Naive thymus-derived CD4-positive, alpha-beta T cell (primary cell): ENCODE data around the gene NAA20. TPM values are rescaled to one million over a fixed set of nuclear protein-coding genes. Genes with fewer than 3 reads are reported as not detected.
"Not testable (repeated sequence)": the region's sequence is repeated elsewhere in the genome, so short reads cannot be mapped to it uniquely, and the experiment has no call there.

ENCODE experiments used
- ATAC-seq: fragments of 150-1000 bp; cut with Tn5 transposase; 2 replicates; pipeline ENCODE4 v1.10.0; 2021; ENCODE audit warnings: mild to moderate bottlenecking, moderate library complexity
- CTCF ChIA-PET: fragments of 350-600 bp; sonication (Branson Sonifier 250); formaldehyde crosslinking; loops from one replicate; lab custom pipeline; 2021; ENCODE audit warnings: antibody characterized with exemption; lab: Charles Lee
- POLR2A ChIA-PET: fragments of 350-600 bp; sonication (Branson Sonifier 250); formaldehyde crosslinking; loops from one replicate; lab custom pipeline; 2021; ENCODE audit warnings: antibody characterized with exemption, inconsistent platforms; lab: Charles Lee
- DNase-seq, 9 donors: peaks; one replicate each; pipeline versions ENCODE4 v3.0.0 to v3.0.0-alpha.2; 2020 to 2022; ENCODE audit warnings: mixed read lengths in 1 of 9
- H3K27ac ChIP-seq: one replicate; pipeline ENCODE4 v1.7.0; 2013; ENCODE audit warnings: mild to moderate bottlenecking, low read depth, low read length, moderate library complexity
- H3K27me3 ChIP-seq, 2 donors: one replicate each; pipeline ENCODE4 v1.7.0; 2013; ENCODE audit warnings: low read length in 2 of 2, mild to moderate bottlenecking in 2 of 2, moderate library complexity in 2 of 2; ENCODE audit not compliant: control insufficient read depth in 2 of 2, insufficient read depth in 2 of 2
- H3K36me3 ChIP-seq, 3 experiments: 1 replicate in 2 of 3; 2 replicates in 1 of 3; pipeline ENCODE4 v1.7.0; 2013; ENCODE audit warnings: low read length in 3 of 3, mild to moderate bottlenecking in 3 of 3, moderate library complexity in 1 of 3; ENCODE audit not compliant: insufficient read depth in 3 of 3, control insufficient read depth in 2 of 3
- H3K4me1 ChIP-seq, 2 donors: one replicate each; pipeline ENCODE4 v1.7.0; 2013; ENCODE audit warnings: low read length in 2 of 2, mild to moderate bottlenecking in 2 of 2, moderate library complexity in 1 of 2; ENCODE audit not compliant: control insufficient read depth in 2 of 2, insufficient read depth in 2 of 2
- H3K4me3 ChIP-seq: 2 replicates; pipeline ENCODE4 v1.7.0; 2013; ENCODE audit warnings: mild to moderate bottlenecking, low read length
- H3K9me3 ChIP-seq, 3 experiments: 1 replicate in 2 of 3; 2 replicates in 1 of 3; pipeline ENCODE4 v1.7.0; 2013; ENCODE audit warnings: low read length in 3 of 3; ENCODE audit not compliant: control insufficient read depth in 2 of 3
- H3K27ac Mint-ChIP-seq, 9 donors: one replicate each; pipeline ENCODE4 v1.8.0; 2020 to 2022; ENCODE audit warnings: mixed read lengths in 9 of 9, mild to moderate bottlenecking in 8 of 9, moderate library complexity in 5 of 9, inconsistent platforms in 2 of 9
- H3K27me3 Mint-ChIP-seq, 5 donors: one replicate each; pipeline ENCODE4 v1.8.0; 2021 to 2022; ENCODE audit warnings: mixed read lengths in 5 of 5, mild to moderate bottlenecking in 1 of 5
- H3K36me3 Mint-ChIP-seq, 5 donors: one replicate each; pipeline ENCODE4 v1.8.0; 2020 to 2022; ENCODE audit warnings: mixed read lengths in 5 of 5, mild to moderate bottlenecking in 3 of 5, inconsistent platforms in 1 of 5
- H3K4me1 Mint-ChIP-seq, 7 donors: one replicate each; pipeline ENCODE4 v1.8.0; 2020 to 2022; ENCODE audit warnings: mixed read lengths in 7 of 7, mild to moderate bottlenecking in 3 of 7, inconsistent platforms in 1 of 7
- H3K4me3 Mint-ChIP-seq, 10 donors: one replicate each; pipeline ENCODE4 v1.8.0; 2020 to 2022; ENCODE audit warnings: mild to moderate bottlenecking in 10 of 10, mixed read lengths in 10 of 10, moderate library complexity in 6 of 10, inconsistent platforms in 2 of 10
- H3K9me3 Mint-ChIP-seq, 11 donors: one replicate each; pipeline ENCODE4 v1.8.0; 2020 to 2022; ENCODE audit warnings: mixed read lengths in 11 of 11, mild to moderate bottlenecking in 4 of 11, inconsistent platforms in 1 of 11, moderate library complexity in 1 of 11
- intact Hi-C, 2 donors: fragments of 100-400 bp; cut with micrococcal nuclease; formaldehyde crosslinking; loops; one replicate each; pipeline ENCODE4 v1.15.1; 2023
- polyA plus RNA-seq, 2 donors: library from polyadenylated mRNA; unstranded; fragments of 300-500 nt; fragmentation: Illumina TruSeq; gene quantifications; one replicate each; pipeline ENCODE4 v1.2.3, GENCODE V29; 2021
- total RNA-seq, 6 experiments: library from RNA in 5 of 6; stranded (reverse) in 5 of 6; gene quantifications; 1 replicate in 5 of 6; 2 replicates in 1 of 6; pipeline ENCODE4 v1.2.3 and lab custom pipeline; 2021 to 2026

Gene NAA20
- total and polyA plus RNA-seq, 7 experiments from 2014 or later = 21.5 to 90.2 (median 29.6) TPM

DNA sequence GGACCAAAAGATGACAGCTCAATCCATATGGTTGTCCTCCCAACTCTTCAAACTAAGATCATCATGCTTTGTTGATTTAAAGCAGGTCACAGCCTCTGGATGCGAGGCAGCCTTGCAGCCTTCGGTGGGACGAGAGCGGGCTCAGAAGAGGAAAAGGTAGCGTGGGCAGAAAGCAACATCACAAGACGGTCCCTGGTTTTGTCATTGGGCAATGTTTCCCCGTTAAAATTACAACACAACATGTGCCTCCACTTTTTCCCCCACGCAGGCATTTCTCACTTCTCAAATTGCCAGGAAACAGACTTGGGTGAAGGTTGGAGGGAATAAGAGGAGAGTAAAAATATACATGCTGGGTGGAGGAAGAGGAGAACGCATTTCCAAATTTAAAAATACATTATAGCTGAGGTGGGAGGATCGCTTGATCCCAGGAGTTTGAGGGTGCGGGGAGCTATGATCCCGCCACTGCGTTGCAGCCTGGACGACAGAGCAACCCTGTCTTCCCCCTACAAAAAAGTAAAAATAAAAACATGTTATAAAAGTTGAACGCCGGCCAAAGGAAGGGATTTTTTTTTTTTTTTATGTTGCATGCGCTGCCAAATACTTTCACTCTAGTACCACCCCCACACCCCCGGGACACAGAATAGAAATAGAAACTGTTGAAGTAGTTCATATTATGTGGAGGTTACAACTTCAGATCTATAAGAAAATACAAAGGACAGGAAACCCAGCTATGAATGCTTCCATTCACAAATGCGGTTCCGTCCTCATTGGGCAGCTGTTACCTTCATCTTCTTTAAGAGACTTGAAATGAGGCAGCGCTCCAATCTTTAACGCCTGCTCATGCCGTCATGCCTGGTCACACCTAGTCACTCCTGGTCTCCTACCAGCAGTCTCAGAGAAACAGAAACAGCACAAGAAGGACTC is 13.9 kb upstream of the NAA20 start:
- ATAC-seq (peak; percentile 61), DNase-seq (peak in 6 of 9 donors; percentile 5 to 23 (median 13))
- no peaks in the 10 kb centered on the region for H3K36me3 ChIP-seq
- H3K9me3 ChIP-seq = no peaks in the 10 kb centered on the region
- peaks cover 12 to 20% (median 15%) of the 10 kb centered on the region in 7 donors for H3K4me1 Mint-ChIP-seq
- peak overlapping the region; percentile 63 to 87 (median 76) for H3K4me3 Mint-ChIP-seq
- peaks cover 39 to 55% (median 53%) of the 10 kb centered on the region in 5 donors for H3K27me3 Mint-ChIP-seq
- peaks cover 0 to 3% (median 0%) of the 10 kb centered on the region in 5 donors for H3K36me3 Mint-ChIP-seq
- H3K27me3 ChIP-seq = peaks cover 0 to 3% of the 10 kb centered on the region in 2 donors
- intact Hi-C loops = no loop called here
- peaks cover 0 to 1% (median 0%) of the 10 kb centered on the region in 11 donors for H3K9me3 Mint-ChIP-seq
- H3K4me3 ChIP-seq = peak overlapping the region; percentile 40
- peaks cover 0 to 7% of the 10 kb centered on the region in 2 donors for H3K4me1 ChIP-seq
- H3K27ac Mint-ChIP-seq = peak overlapping the region in 2 of 9 donors; percentile 7 to 28
- POLR2A ChIA-PET = interaction anchor here (0.7 kb wide), 1 partner anchor 73 kb away, joined by 3 read pairs; no protein-coding TSS in a partner anchor
- CTCF ChIA-PET = no interaction called here
- H3K27ac ChIP-seq = no peak overlapping the region

DNA sequence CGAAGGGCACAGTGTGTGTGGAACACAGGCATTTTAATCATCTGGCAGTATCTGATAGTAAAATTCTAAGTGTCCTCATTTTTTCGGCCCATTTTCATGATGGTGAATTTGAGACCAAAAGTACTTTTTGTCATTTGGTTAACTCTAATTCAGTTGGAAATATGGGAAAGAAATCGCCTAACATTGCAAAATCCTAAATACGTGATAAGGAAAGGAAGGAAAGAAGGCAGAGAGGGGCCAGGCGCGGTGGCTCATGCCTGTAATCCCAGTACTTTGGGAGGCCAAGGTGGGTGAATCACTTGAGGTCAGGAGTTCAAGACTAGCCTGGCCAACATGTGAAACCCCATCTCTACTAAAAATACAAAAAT is 13.2 kb upstream of the NAA20 start:
- peak in 1 of 9 donors; percentile 3 for DNase-seq
- POLR2A ChIA-PET, H3K9me3 ChIP-seq, CTCF ChIA-PET, H3K36me3 Mint-ChIP-seq, intact Hi-C loops, ATAC-seq, H3K27ac ChIP-seq, H3K27me3 ChIP-seq, H3K36me3 ChIP-seq, H3K9me3 Mint-ChIP-seq, H3K4me1 ChIP-seq: not testable (repeated sequence)
- peak overlapping the region; percentile 63 to 87 (median 76) for H3K4me3 Mint-ChIP-seq
- H3K4me3 ChIP-seq = peak overlapping the region; percentile 40
- peak overlapping the region in 2 of 9 donors; percentile 7 to 28 for H3K27ac Mint-ChIP-seq
- peaks cover 41 to 53% (median 51%) of the 10 kb centered on the region in 5 donors for H3K27me3 Mint-ChIP-seq
- peaks cover 12 to 20% (median 15%) of the 10 kb centered on the region in 7 donors for H3K4me1 Mint-ChIP-seq

DNA sequence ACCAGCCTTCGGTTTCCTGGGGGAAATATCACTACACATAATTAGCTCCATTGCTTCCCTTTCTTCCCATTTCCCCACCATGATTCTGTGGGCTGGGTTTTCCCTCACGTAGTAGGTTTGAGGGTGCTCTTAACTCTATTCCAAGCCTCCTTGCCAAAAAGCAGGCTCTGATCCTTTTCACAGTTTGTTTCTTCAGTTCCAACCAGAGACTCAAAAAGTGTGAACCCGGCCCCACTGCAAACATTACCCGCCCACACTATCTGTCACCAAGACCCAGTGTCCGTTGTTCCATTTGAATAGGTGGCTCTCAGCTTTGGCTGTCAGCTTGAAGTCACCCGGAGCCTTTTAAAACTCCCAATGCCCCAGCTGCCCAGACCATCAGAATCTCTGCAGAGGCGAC is 11.8 kb upstream of the NAA20 start:
- H3K27ac ChIP-seq = no peak overlapping the region
- Mint-ChIP-seq H3K27me3 (peaks cover 41 to 56% (median 51%) of the 10 kb centered on the region in 5 donors), H3K4me1 (peaks cover 12 to 20% (median 16%) of the 10 kb centered on the region in 7 donors), H3K4me3 (peak overlapping the region in 1 of 10 donors; percentile 35), H3K9me3 (peaks cover 0 to 1% (median 0%) of the 10 kb centered on the region in 11 donors), H3K36me3 (peaks cover 0 to 3% (median 0%) of the 10 kb centered on the region in 5 donors), H3K27ac (no peak overlapping the region)
- DNase-seq = no peak
- H3K4me1 ChIP-seq = peaks cover 0 to 7% of the 10 kb centered on the region in 2 donors
- no peak for ATAC-seq
- intact Hi-C loops = no loop called here
- no peaks in the 10 kb centered on the region for H3K36me3 ChIP-seq
- ChIA-PET CTCF (no interaction called here), POLR2A (no interaction called here)
- H3K4me3 ChIP-seq = no peak overlapping the region
- peaks cover 0 to 5% of the 10 kb centered on the region in 2 donors for H3K27me3 ChIP-seq
- H3K9me3 ChIP-seq = no peaks in the 10 kb centered on the region

DNA sequence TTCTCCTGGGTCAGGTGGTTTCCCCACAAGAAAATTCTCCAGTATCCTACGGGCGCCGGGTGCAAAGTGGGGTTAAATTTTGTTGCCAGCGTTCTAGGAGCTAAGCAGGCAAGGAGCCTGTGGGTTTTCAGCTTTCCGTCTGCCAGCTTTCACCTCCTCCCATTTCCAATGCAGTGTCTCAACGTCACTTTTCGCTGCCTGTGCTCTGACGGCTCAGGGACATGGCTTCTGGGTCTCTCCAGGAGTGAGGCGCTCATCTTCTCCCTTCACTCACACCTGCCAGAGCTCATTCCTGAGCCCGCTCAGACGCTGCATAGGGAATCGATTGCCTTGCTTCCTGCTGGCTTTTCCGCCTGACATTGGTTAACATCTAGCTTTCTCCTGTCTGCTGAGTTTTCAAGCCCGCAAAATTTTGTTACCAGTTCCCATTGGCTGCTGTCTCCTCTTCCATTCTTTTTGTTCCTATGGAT is 7.3 kb upstream of the NAA20 start:
- Mint-ChIP-seq H3K36me3 (no peaks in the 10 kb centered on the region), H3K4me1 (peaks cover 0 to 8% (median 5%) of the 10 kb centered on the region in 7 donors), H3K9me3 (peaks cover 0 to 1% (median 0%) of the 10 kb centered on the region in 11 donors), H3K27me3 (peaks cover 13 to 30% (median 20%) of the 10 kb centered on the region in 5 donors), H3K4me3 (peak overlapping the region in 1 of 10 donors; percentile 10), H3K27ac (no peak overlapping the region)
- no peaks in the 10 kb centered on the region for H3K9me3 ChIP-seq
- H3K36me3 ChIP-seq = no peaks in the 10 kb centered on the region
- POLR2A ChIA-PET = no interaction called here
- DNase-seq (no peak), ATAC-seq (no peak)
- H3K27me3 ChIP-seq = peaks cover 0 to 5% of the 10 kb centered on the region in 2 donors
- H3K4me1 ChIP-seq = no peaks in the 10 kb centered on the region
- CTCF ChIA-PET = no interaction called here
- H3K27ac ChIP-seq = no peak overlapping the region
- no peak overlapping the region for H3K4me3 ChIP-seq
- intact Hi-C loops = no loop called here

DNA sequence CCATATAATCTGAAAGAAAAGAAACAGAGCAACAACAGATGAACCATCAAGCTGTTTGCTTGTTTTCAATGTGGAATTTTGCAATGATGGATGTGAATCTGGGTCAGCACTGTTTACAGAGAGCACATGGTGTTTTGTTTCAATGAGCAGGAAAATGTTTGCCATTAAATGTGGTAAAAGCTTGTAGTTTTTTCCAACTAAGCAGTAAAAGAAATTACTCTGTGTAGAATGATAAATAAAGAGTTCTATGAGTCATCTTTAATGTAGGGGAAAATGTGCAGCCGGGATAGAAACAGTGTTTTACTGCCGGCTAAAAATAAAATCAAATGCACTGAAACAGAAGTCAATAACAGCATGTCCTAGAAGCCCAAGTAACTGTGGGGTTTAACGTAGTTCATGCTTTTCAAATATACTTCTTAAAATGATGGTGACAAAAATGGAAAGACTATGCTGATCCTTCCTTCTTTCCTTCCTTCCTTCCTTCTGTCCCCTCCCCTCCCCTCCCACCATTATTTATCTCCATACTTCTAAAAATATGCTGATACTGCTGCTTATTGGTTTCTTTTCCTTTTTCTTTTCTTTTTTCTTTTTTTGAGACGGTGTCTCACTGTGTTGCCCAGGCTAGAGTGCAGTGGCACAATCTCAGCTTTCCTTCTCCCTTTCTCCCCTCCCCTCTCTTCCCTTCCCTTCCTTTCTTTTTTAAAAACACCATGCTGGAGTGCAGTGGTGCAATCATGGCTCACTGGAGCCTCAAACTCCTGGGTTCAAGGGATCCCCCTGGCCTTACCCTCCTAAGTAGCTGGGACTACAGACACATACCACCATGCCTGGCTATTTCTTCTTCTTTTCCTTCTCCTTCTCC is 6.3 kb upstream of the NAA20 start:
- no peaks in the 10 kb centered on the region for H3K9me3 ChIP-seq
- CTCF ChIA-PET = no interaction called here
- POLR2A ChIA-PET = no interaction called here
- Mint-ChIP-seq H3K27ac (no peak overlapping the region), H3K4me1 (peaks cover 0 to 18% (median 12%) of the 10 kb centered on the region in 7 donors), H3K9me3 (peaks cover 0 to 1% (median 0%) of the 10 kb centered on the region in 11 donors), H3K4me3 (no peak overlapping the region), H3K27me3 (peaks cover 10 to 25% (median 15%) of the 10 kb centered on the region in 5 donors), H3K36me3 (no peaks in the 10 kb centered on the region)
- peaks cover 0 to 5% of the 10 kb centered on the region in 2 donors for H3K27me3 ChIP-seq
- no peaks in the 10 kb centered on the region for H3K36me3 ChIP-seq
- no peaks in the 10 kb centered on the region for H3K4me1 ChIP-seq
- DNase-seq (no peak), ATAC-seq (no peak)
- no peak overlapping the region for H3K4me3 ChIP-seq
- intact Hi-C loops = no loop called here
- H3K27ac ChIP-seq = no peak overlapping the region

DNA sequence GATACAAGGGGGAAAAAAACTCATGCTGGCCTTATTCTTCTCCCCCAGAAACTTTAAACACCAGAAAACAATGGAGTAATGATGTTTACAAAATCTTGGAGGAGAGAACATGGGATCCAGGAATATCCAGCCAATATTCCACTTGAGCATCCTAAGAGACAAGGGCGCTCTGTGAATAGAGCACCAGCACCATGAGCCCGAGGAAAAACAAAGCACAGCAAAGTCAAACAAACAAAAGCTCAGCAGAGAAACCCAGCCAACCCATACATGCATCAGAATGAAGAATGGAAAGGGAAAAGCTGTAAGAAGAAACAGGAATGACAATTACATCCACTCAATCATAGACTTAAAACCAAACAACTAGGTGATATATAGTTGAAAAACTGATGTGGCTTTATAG is 4.6 kb upstream of the NAA20 start:
- peaks cover 0 to 1% (median 0%) of the 10 kb centered on the region in 11 donors for H3K9me3 Mint-ChIP-seq
- intact Hi-C loops = no loop called here
- CTCF ChIA-PET = no interaction called here

More for the DNA sequence above, 4.6 kb upstream of the NAA20 start:
- POLR2A ChIA-PET = no interaction called here
- no peaks in the 10 kb centered on the region for H3K4me1 ChIP-seq
- H3K4me3 Mint-ChIP-seq = peak overlapping the region in 1 of 10 donors; percentile 38
- no peaks in the 10 kb centered on the region for H3K9me3 ChIP-seq
- H3K27me3 ChIP-seq = peaks cover 0 to 5% of the 10 kb centered on the region in 2 donors
- peak overlapping the region in 2 of 9 donors; percentile 10 to 62 for H3K27ac Mint-ChIP-seq
- ATAC-seq = no peak
- no peak overlapping the region for H3K4me3 ChIP-seq
- peaks cover 7 to 22% (median 12%) of the 10 kb centered on the region in 5 donors for H3K27me3 Mint-ChIP-seq
- peaks cover 0 to 4% (median 0%) of the 10 kb centered on the region in 3 experiments for H3K36me3 ChIP-seq
- no peak for DNase-seq
- peaks cover 6 to 26% (median 17%) of the 10 kb centered on the region in 7 donors for H3K4me1 Mint-ChIP-seq
- H3K36me3 Mint-ChIP-seq = no peaks in the 10 kb centered on the region
- H3K27ac ChIP-seq = no peak overlapping the region
